Ammon's horn (tissue), 1 donor: ENCODE results near the gene SH3BGRL2.
"Not testable (repeated sequence)": the region's sequence is repeated elsewhere in the genome, so short reads cannot be mapped to it uniquely, and the experiment has no call there.

ENCODE experiments used
- DNase-seq: peaks from one replicate; pipeline ENCODE4 v3.0.0-alpha.2; 2016; ENCODE audit warnings: low spot score

Gene SH3BGRL2

GRCh38 chr6:79614326-79615305 lies 16.5 kb upstream of the SH3BGRL2 start:
- no peak for DNase-seq

- DNase-seq = no peak
Observed at GRCh38 chr6:79617518-79617941, 13.6 kb upstream of the SH3BGRL2 start.

- DNase-seq = not testable (repeated sequence)
Observed at GRCh38 chr6:79618425-79618824, 12.7 kb upstream of the SH3BGRL2 start.

- no peak for DNase-seq
Observed at GRCh38 chr6:79621579-79621978, 9.6 kb upstream of the SH3BGRL2 start.

- no peak for DNase-seq
Observed at GRCh38 chr6:79622364-79622763, 8.8 kb upstream of the SH3BGRL2 start.

GRCh38 chr6:79623106-79623505 lies 8.0 kb upstream of the SH3BGRL2 start:
- no peak for DNase-seq

GRCh38 chr6:79625746-79626145 lies 5.4 kb upstream of the SH3BGRL2 start:
- DNase-seq = no peak

GRCh38 chr6:79626811-79627210 lies 4.3 kb upstream of the SH3BGRL2 start:
- no peak for DNase-seq

GRCh38 chr6:79627422-79627821 lies 3.7 kb upstream of the SH3BGRL2 start:
- no peak for DNase-seq

- DNase-seq = no peak
Observed at GRCh38 chr6:79628466-79629288, 2.5 kb upstream of the SH3BGRL2 start.

GRCh38 chr6:79630380-79630882 lies 698 bp upstream of the SH3BGRL2 start:
- DNase-seq = no peak

- DNase-seq = no peak
Observed at GRCh38 chr6:79631693-79632172, 604 bp downstream of the SH3BGRL2 start.

GRCh38 chr6:79632580-79632979 lies 1.5 kb downstream of the SH3BGRL2 start:
- no peak for DNase-seq

- DNase-seq = no peak
Observed at GRCh38 chr6:79634491-79635231, 3.5 kb downstream of the SH3BGRL2 start.

- DNase-seq = no peak
Observed at GRCh38 chr6:79635232-79635543, 4.1 kb downstream of the SH3BGRL2 start.

- no peak for DNase-seq
Observed at GRCh38 chr6:79636673-79637072, 5.5 kb downstream of the SH3BGRL2 start.

- no peak for DNase-seq
Observed at GRCh38 chr6:79640146-79641111, 9.3 kb downstream of the SH3BGRL2 start.

GRCh38 chr6:79646006-79646405 lies 14.9 kb downstream of the SH3BGRL2 start:
- DNase-seq = no peak

- DNase-seq = no peak
Observed at GRCh38 chr6:79646561-79646960, 15.4 kb downstream of the SH3BGRL2 start.

- DNase-seq = no peak
Observed at GRCh38 chr6:79647741-79648140, 16.6 kb downstream of the SH3BGRL2 start.

- DNase-seq = no peak
Observed at GRCh38 chr6:79648328-79648727, 17.2 kb downstream of the SH3BGRL2 start.
